ENCODE measurements around the gene MOGAT1. TPM values are rescaled to one million over a fixed set of nuclear protein-coding genes. Genes with fewer than 3 reads are reported as not detected.
A peak's percentile ranks its signal among the peaks of the same experiment; 100 is the strongest.

Gene MOGAT1
- not detected in 2 replicates for total RNA-seq

GRCh38 chr2:222671259-222672067, at the start of gene MOGAT1:
MOGAT1 (plus strand) TSS chr2:222671658; CDS start chr2:222671786, 128 bp downstream.
- no peak for DNase-seq (ENCODE audit: low read depth)

GRCh38 chr2:222621893-222622292, 49.6 kb upstream of the MOGAT1 start:
- no peak for DNase-seq (ENCODE audit: low read depth)

GRCh38 chr2:222622910-222623309, 48.5 kb upstream of the MOGAT1 start:
- DNase-seq (ENCODE audit: low read depth): no peak

GRCh38 chr2:222623756-222624309, 47.6 kb upstream of the MOGAT1 start:
- no peak for DNase-seq (ENCODE audit: low read depth)

- DNase-seq (ENCODE audit: low read depth): no peak
These were observed 43.7 kb upstream of the MOGAT1 start for GRCh38 chr2:222627764-222628163.

- no peak for DNase-seq (ENCODE audit: low read depth)
These were observed 36.2 kb upstream of the MOGAT1 start for GRCh38 chr2:222635295-222635694.

GRCh38 chr2:222637067-222637466, 34.4 kb upstream of the MOGAT1 start:
- DNase-seq (ENCODE audit: low read depth): no peak

GRCh38 chr2:222641336-222641735, 30.1 kb upstream of the MOGAT1 start:
- peak; percentile 3 for DNase-seq (ENCODE audit: low read depth)

GRCh38 chr2:222643134-222643533, 28.3 kb upstream of the MOGAT1 start:
- no peak for DNase-seq (ENCODE audit: low read depth)

- DNase-seq (ENCODE audit: low read depth): no peak
These were observed 25.4 kb upstream of the MOGAT1 start for GRCh38 chr2:222646008-222646407.

GRCh38 chr2:222649801-222650200, 21.7 kb upstream of the MOGAT1 start:
- no peak for DNase-seq (ENCODE audit: low read depth)

GRCh38 chr2:222651718-222652418, 19.6 kb upstream of the MOGAT1 start:
- DNase-seq (ENCODE audit: low read depth): no peak

- no peak for DNase-seq (ENCODE audit: low read depth)
These were observed 18.8 kb upstream of the MOGAT1 start for GRCh38 chr2:222652491-222653255.

GRCh38 chr2:222653280-222653679, 18.2 kb upstream of the MOGAT1 start:
- no peak for DNase-seq (ENCODE audit: low read depth)

GRCh38 chr2:222655787-222656525, 15.5 kb upstream of the MOGAT1 start, which contains the start of gene FARSB:
FARSB (minus strand) TSS chr2:222656092; CDS start chr2:222656073, 19 bp downstream.
- peak; percentile 93 for DNase-seq (ENCODE audit: low read depth)

- DNase-seq (ENCODE audit: low read depth): no peak
These were observed 14.7 kb upstream of the MOGAT1 start for GRCh38 chr2:222656526-222657446.

GRCh38 chr2:222663479-222663878, 8.0 kb upstream of the MOGAT1 start:
- DNase-seq (ENCODE audit: low read depth): no peak

- DNase-seq (ENCODE audit: low read depth): no peak
These were observed 2.8 kb upstream of the MOGAT1 start for GRCh38 chr2:222668494-222669154.

GRCh38 chr2:222669353-222669752, 2.1 kb upstream of the MOGAT1 start:
- no peak for DNase-seq (ENCODE audit: low read depth)

All from renal cortical epithelial cell (primary cell).